ENCODE data around the gene FBXO21. TPM values are rescaled to one million over a fixed set of nuclear protein-coding genes. Genes with fewer than 3 reads are reported as not detected.

The FBXO21 gene
- total RNA-seq, 1 experiment from 2014 or later = 230 TPM

DNA sequence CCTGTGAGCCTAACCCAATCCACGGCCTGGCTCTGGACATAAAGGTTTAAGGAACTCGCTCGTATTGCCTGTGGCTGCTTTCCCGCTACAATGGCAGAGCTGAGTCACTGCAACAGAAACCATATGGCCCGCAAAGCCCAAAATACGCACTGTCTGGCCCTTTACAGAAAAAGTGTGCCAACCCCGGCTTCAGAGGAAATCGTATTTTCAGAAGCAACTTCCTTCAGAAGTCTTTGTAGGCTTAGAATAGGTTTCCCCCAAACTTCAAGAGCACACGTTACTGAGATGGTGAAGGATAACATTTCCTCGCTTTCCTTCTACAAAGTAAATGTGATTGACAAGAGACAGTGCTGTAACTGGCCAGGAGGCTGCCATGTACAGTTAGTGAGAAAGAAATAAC lies 56.2 kb downstream of the FBXO21 start:
- Histone ChIP-seq H3K9me3 (ENCODE audit: low read length) (no peaks in the 10 kb centered on the region), H3K27me3 (ENCODE audit: low read length) (no peaks in the 10 kb centered on the region), H3K9me2 (replicated peaks; ENCODE audit: low read length) (no peaks in the 10 kb centered on the region), H3K36me3 (ENCODE audit: low read depth, low read length) (no peaks in the 10 kb centered on the region), H3K4me2 (ENCODE audit: low read length) (no peak overlapping the region), H3K4me3 (ENCODE audit: low read length) (no peak overlapping the region), H4K20me1 (ENCODE audit: low read length) (no peaks in the 10 kb centered on the region), H3K4me1 (ENCODE audit: insufficient read depth, low read length) (peaks cover 14% of the 10 kb centered on the region), H3F3A (ENCODE audit: low read length, unreplicated experiment) (peaks cover 3% of the 10 kb centered on the region), H3K9ac (ENCODE audit: low read length) (no peak overlapping the region), H2AFZ (ENCODE audit: low read length) (no peak overlapping the region), H3K79me2 (ENCODE audit: low read length) (no peaks in the 10 kb centered on the region), H3K27ac (ENCODE audit: low read length) (no peak overlapping the region)
- no peak for DNase-seq
- ATAC-seq = no peak
- POLR2A ChIA-PET (ENCODE audit: unreplicated experiment) = no interaction called here
- TF ChIP-seq EZH2 (IDR thresholded peaks at IDR 0.05; ENCODE audit: low read length, unreplicated experiment) = no peak
- TF ChIP-seq EZH2phosphoT487 (IDR thresholded peaks at IDR 0.05; ENCODE audit: borderline replicate concordance, low read length) = no peak
- TF ChIP-seq, protein P1, sequence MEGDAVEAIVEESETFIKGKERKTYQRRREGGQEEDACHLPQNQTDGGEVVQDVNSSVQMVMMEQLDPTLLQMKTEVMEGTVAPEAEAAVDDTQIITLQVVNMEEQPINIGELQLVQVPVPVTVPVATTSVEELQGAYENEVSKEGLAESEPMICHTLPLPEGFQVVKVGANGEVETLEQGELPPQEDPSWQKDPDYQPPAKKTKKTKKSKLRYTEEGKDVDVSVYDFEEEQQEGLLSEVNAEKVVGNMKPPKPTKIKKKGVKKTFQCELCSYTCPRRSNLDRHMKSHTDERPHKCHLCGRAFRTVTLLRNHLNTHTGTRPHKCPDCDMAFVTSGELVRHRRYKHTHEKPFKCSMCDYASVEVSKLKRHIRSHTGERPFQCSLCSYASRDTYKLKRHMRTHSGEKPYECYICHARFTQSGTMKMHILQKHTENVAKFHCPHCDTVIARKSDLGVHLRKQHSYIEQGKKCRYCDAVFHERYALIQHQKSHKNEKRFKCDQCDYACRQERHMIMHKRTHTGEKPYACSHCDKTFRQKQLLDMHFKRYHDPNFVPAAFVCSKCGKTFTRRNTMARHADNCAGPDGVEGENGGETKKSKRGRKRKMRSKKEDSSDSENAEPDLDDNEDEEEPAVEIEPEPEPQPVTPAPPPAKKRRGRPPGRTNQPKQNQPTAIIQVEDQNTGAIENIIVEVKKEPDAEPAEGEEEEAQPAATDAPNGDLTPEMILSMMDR (conservative IDR thresholded peaks at IDR 0.05; ENCODE audit: low read depth, low read length) = no peak
- CTCF ChIA-PET = no interaction called here
- intact Hi-C loops (cut with micrococcal nuclease) = no loop called here
- BruUV-seq (replicated peaks) = no TSS peak

DNA sequence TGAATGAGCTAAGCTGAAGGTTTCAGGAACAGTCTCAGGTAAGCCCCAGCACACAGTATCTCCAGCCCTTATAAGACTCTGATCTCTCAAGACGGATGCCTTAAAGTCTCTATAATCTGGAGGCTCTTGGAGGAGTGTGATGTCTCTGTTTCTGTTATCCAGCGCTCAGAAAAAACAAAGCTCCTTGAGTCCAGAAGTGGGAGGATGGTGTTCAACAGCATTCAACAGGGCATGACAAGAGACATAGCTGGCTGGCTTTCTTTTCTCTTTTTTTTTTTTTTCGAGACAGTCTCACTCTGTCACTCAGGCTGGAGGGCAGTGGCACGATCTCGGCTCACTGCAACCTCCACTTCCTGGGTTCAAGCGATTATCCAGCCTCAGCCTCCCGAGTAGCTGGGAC lies 59.5 kb downstream of the FBXO21 start:
- peaks cover 23% of the 10 kb centered on the region for H3F3A ChIP-seq (ENCODE audit: low read length, unreplicated experiment)
- no peaks in the 10 kb centered on the region for H4K20me1 ChIP-seq (ENCODE audit: low read length)
- intact Hi-C loops (cut with micrococcal nuclease) = no loop called here
- no peaks in the 10 kb centered on the region for H3K36me3 ChIP-seq (ENCODE audit: low read depth, low read length)
- no peak overlapping the region for H3K4me3 ChIP-seq (ENCODE audit: low read length)
- H3K27ac ChIP-seq (ENCODE audit: low read length) = 0 out of 2 replicates have a peak overlapping the region, but pooled peaks have one; percentile 2
- ChIA-PET CTCF (no interaction called here), POLR2A (ENCODE audit: unreplicated experiment) (no interaction called here)
- no peak overlapping the region for H3K9ac ChIP-seq (ENCODE audit: low read length)
- no peaks in the 10 kb centered on the region for H3K9me2 ChIP-seq (replicated peaks; ENCODE audit: low read length)
- ATAC-seq (no peak), DNase-seq (no peak)
- BruUV-seq (replicated peaks) = no TSS peak
- H3K27me3 ChIP-seq (ENCODE audit: low read length) = no peaks in the 10 kb centered on the region
- no peak overlapping the region for H3K4me2 ChIP-seq (ENCODE audit: low read length)
- H3K4me1 ChIP-seq (ENCODE audit: insufficient read depth, low read length) = peaks cover 15% of the 10 kb centered on the region
- H3K9me3 ChIP-seq (ENCODE audit: low read length) = 0 out of 2 replicates have a peak, but pooled peaks cover 6% of the 10 kb centered on the region
- H3K79me2 ChIP-seq (ENCODE audit: low read length) = no peaks in the 10 kb centered on the region
- H2AFZ ChIP-seq (ENCODE audit: low read length) = no peak overlapping the region
- TF ChIP-seq, protein P1 (conservative IDR thresholded peaks at IDR 0.05; ENCODE audit: low read depth, low read length) = no peak
- no peak for TF ChIP-seq EZH2 (IDR thresholded peaks at IDR 0.05; ENCODE audit: low read length, unreplicated experiment)

DNA sequence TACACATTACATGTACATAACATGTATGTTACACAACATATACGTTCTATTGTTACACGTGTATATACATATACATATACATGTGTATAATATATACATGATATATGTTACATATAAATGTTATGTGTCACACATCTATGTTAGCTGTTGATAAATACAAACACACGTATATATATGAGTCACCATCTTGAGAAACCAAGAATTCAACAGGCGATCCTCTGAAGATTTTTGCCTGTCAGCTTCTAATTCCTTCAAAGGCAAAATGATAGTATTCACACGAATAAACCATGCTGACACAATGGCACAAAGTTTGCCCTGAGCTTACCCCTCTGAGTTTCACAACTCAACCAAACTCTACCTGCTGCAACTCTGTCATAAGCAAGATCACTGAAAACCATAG lies 60.9 kb downstream of the FBXO21 start:
- intact Hi-C loops (cut with micrococcal nuclease) = no loop called here
- no peak overlapping the region for H3K4me3 ChIP-seq (ENCODE audit: low read length)
- H3K9ac ChIP-seq (ENCODE audit: low read length) = no peak overlapping the region
- H3K79me2 ChIP-seq (ENCODE audit: low read length) = no peaks in the 10 kb centered on the region
- peaks cover 29% of the 10 kb centered on the region for H3K4me1 ChIP-seq (ENCODE audit: insufficient read depth, low read length)
- no peaks in the 10 kb centered on the region for H3K27me3 ChIP-seq (ENCODE audit: low read length)
- ChIA-PET POLR2A (ENCODE audit: unreplicated experiment) (interaction anchor here (0.6 kb wide), 1 partner anchor 1010 kb away, joined by 33 read pairs; no protein-coding TSS in a partner anchor), CTCF (no interaction called here)
- peaks cover 23% of the 10 kb centered on the region for H3F3A ChIP-seq (ENCODE audit: low read length, unreplicated experiment)
- no peak overlapping the region for H2AFZ ChIP-seq (ENCODE audit: low read length)
- H3K36me3 ChIP-seq (ENCODE audit: low read depth, low read length) = no peaks in the 10 kb centered on the region
- no peaks in the 10 kb centered on the region for H4K20me1 ChIP-seq (ENCODE audit: low read length)
- H3K27ac ChIP-seq (ENCODE audit: low read length) = 0 out of 2 replicates have a peak overlapping the region, but pooled peaks have one; percentile 9
- peak; percentile 43 for DNase-seq
- BruUV-seq (replicated peaks) = no TSS peak
- 0 out of 2 replicates have a peak, but pooled peaks cover 6% of the 10 kb centered on the region for H3K9me3 ChIP-seq (ENCODE audit: low read length)
- no peak for ATAC-seq
- H3K9me2 ChIP-seq (replicated peaks; ENCODE audit: low read length) = no peaks in the 10 kb centered on the region
- H3K4me2 ChIP-seq (ENCODE audit: low read length) = no peak overlapping the region
- TF ChIP-seq EZH2 (IDR thresholded peaks at IDR 0.05; ENCODE audit: low read length, unreplicated experiment) (no peak), EZH2phosphoT487 (IDR thresholded peaks at IDR 0.05; ENCODE audit: borderline replicate concordance, low read length) (no peak)
- TF ChIP-seq, protein P1 (conservative IDR thresholded peaks at IDR 0.05; ENCODE audit: low read depth, low read length) = no peak
